ENCODE data around the gene SLCO4A1.

The SLCO4A1 gene

GRCh38 chr20:62686869-62687830, 44.8 kb downstream of the SLCO4A1 start:
- TF ChIP-seq CTCF (IDR thresholded peaks at IDR 0.05), result no peak
- no peak overlapping the region for H3K4me3 ChIP-seq
- no peak overlapping the region for H3K27ac ChIP-seq
- no peak for DNase-seq (ENCODE audit: low spot score)

- TF ChIP-seq CTCF (IDR thresholded peaks at IDR 0.05), result no peak
- H3K4me3 ChIP-seq, result no peak overlapping the region
- H3K27ac ChIP-seq, result no peak overlapping the region
- DNase-seq (ENCODE audit: low spot score), result no peak
Measured at GRCh38 chr20:62688083-62688482, 45.8 kb downstream of the SLCO4A1 start.

- no peak for TF ChIP-seq CTCF (IDR thresholded peaks at IDR 0.05)
Measured at GRCh38 chr20:62688855-62689460, 46.7 kb downstream of the SLCO4A1 start.

GRCh38 chr20:62689861-62690260, 47.6 kb downstream of the SLCO4A1 start:
- no peak overlapping the region for H3K27ac ChIP-seq
- DNase-seq (ENCODE audit: low spot score), result no peak
- no peak overlapping the region for H3K4me3 ChIP-seq
- TF ChIP-seq CTCF (IDR thresholded peaks at IDR 0.05), result no peak

More at GRCh38 chr20:62688855-62689460, 46.7 kb downstream of the SLCO4A1 start:
- H3K27ac ChIP-seq, result no peak overlapping the region
- H3K4me3 ChIP-seq, result no peak overlapping the region
- no peak for DNase-seq (ENCODE audit: low spot score)

- no peak for DNase-seq (ENCODE audit: low spot score)
- Histone ChIP-seq H3K4me3 (no peak overlapping the region), H3K27ac (no peak overlapping the region)
- no peak for TF ChIP-seq CTCF (IDR thresholded peaks at IDR 0.05)
Measured at GRCh38 chr20:62690261-62690820, 48.0 kb downstream of the SLCO4A1 start.

- TF ChIP-seq CTCF (IDR thresholded peaks at IDR 0.05), result no peak
Measured at GRCh38 chr20:62691487-62691886, 49.2 kb downstream of the SLCO4A1 start.

More at GRCh38 chr20:62691487-62691886, 49.2 kb downstream of the SLCO4A1 start:
- H3K4me3 ChIP-seq, result no peak overlapping the region
- H3K27ac ChIP-seq, result no peak overlapping the region
- no peak for DNase-seq (ENCODE audit: low spot score)
